Neural cell (in vitro differentiated cells): ENCODE measurements around the gene SLC25A47. TPM values are rescaled to one million over a fixed set of nuclear protein-coding genes. Genes with fewer than 3 reads are reported as not detected.

Experiments used
- H2AFZ ChIP-seq: fragments of 200-600, 300-800 bp; sonication (generic), shearing (Covaris generic); 2 replicates; pipeline ENCODE4 v1.6.0; 2014; ENCODE audit warnings: low read depth, mild to moderate bottlenecking, antibody characterized with exemption, low read length, moderate library complexity
- H3F3A ChIP-seq: fragments of 200-600 bp; shearing (Covaris generic); 2 replicates; pipeline ENCODE4 v1.6.1; 2016; ENCODE audit warnings: mild to moderate bottlenecking, moderate library complexity, mixed read lengths, antibody characterized with exemption, low read length; ENCODE audit not compliant: insufficient read depth, poor library complexity, severe bottlenecking
- H3K27ac ChIP-seq: fragments of 200-600, 300-800 bp; sonication (generic), shearing (Covaris generic); 2 replicates; pipeline ENCODE4 v1.5.1; 2014; ENCODE audit warnings: mild to moderate bottlenecking, low read length, moderate library complexity
- H3K27me3 ChIP-seq: fragments of 300-800, 200-600 bp; sonication (generic), shearing (Covaris generic); 2 replicates; pipeline ENCODE4 v1.6.0; 2014; ENCODE audit warnings: mild to moderate bottlenecking, low read depth, low read length, moderate library complexity; ENCODE audit not compliant: insufficient read depth
- H3K36me3 ChIP-seq: fragments of 300-800, 200-600 bp; sonication (generic), shearing (Covaris generic); 2 replicates; pipeline ENCODE4 v1.5.1; 2014; ENCODE audit warnings: mild to moderate bottlenecking, antibody characterized with exemption, low read length, moderate library complexity; ENCODE audit not compliant: insufficient read depth
- H3K4me2 ChIP-seq: fragments of 300-800, 200-600 bp; sonication (generic), shearing (Covaris generic); 2 replicates; pipeline ENCODE4 v1.6.0; 2014; ENCODE audit warnings: mild to moderate bottlenecking, low read length
- H3K4me3 ChIP-seq: fragments of 300-800, 200-600 bp; sonication (generic), shearing (Covaris generic); 2 replicates; pipeline ENCODE4 v1.5.1; 2014; ENCODE audit warnings: mild to moderate bottlenecking, low read length, moderate library complexity
- H3K79me2 ChIP-seq: fragments of 200-600 bp; shearing (Covaris generic); replicated peaks from 2 replicates; pipeline ENCODE4 v1.6.0; 2014; ENCODE audit warnings: mild to moderate bottlenecking, low read length, moderate library complexity; ENCODE audit not compliant: insufficient read depth
- H3K9ac ChIP-seq: fragments of 300-800, 200-600 bp; sonication (generic), shearing (Covaris generic); 2 replicates; pipeline ENCODE4 v1.6.1; 2016; ENCODE audit warnings: mild to moderate bottlenecking, low read length, mixed read lengths
- H3K9me2 ChIP-seq: fragments of 200-600 bp; shearing (Covaris generic); 2 replicates; pipeline ENCODE4 v1.6.1; 2016; ENCODE audit warnings: mild to moderate bottlenecking, low read length, mixed read lengths; ENCODE audit not compliant: insufficient read depth
- H3K9me3 ChIP-seq: fragments of 200-600, 300-800 bp; sonication (generic), shearing (Covaris generic); 2 replicates; pipeline ENCODE4 v1.6.1; 2016; ENCODE audit warnings: mild to moderate bottlenecking, mixed run types, low read length, moderate library complexity, mixed read lengths
- H4K20me1 ChIP-seq: fragments of 200-600 bp; shearing (Covaris generic); 2 replicates; pipeline ENCODE4 v1.6.1; 2016; ENCODE audit warnings: mild to moderate bottlenecking, mixed run types; ENCODE audit not compliant: insufficient read depth
- CTCF ChIP-seq: fragments of 450-650 bp; IDR thresholded peaks from 2 replicates; pipeline ENCODE4 v1.5.1; 2014; ENCODE audit warnings: antibody characterized with exemption, mild to moderate bottlenecking, moderate library complexity; ENCODE audit not compliant: poor library complexity, severe bottlenecking
- EP300 ChIP-seq: fragments of 450-650 bp; conservative IDR thresholded peaks from 2 replicates; pipeline ENCODE4 v1.6.1; 2014; ENCODE audit warnings: antibody characterized with exemption, mild to moderate bottlenecking, moderate library complexity; ENCODE audit not compliant: poor library complexity, severe bottlenecking
- EZH2 ChIP-seq: fragments of 200-600, 300-800 bp; shearing (Covaris generic), sonication (generic); IDR thresholded peaks from 2 replicates; pipeline ENCODE4 v1.6.1; 2014; ENCODE audit warnings: antibody characterized with exemption, low read length, borderline replicate concordance, mild to moderate bottlenecking; ENCODE audit not compliant: insufficient read depth, poor library complexity, severe bottlenecking
- MXI1 ChIP-seq: fragments of 450-650 bp; conservative IDR thresholded peaks from 2 replicates; pipeline ENCODE4 v1.6.1; 2014; ENCODE audit warnings: antibody characterized with exemption, mild to moderate bottlenecking; ENCODE audit not compliant: poor library complexity, severe bottlenecking
- POLR2AphosphoS5 ChIP-seq: IDR thresholded peaks from 2 replicates; pipeline ENCODE4 v1.6.1; 2012
- RAD21 ChIP-seq: fragments of 450-650 bp; conservative IDR thresholded peaks from 2 replicates; pipeline ENCODE4 v1.6.1; 2014; ENCODE audit warnings: antibody characterized with exemption, mild to moderate bottlenecking, moderate library complexity
- SMC3 ChIP-seq: fragments of 450-650 bp; conservative IDR thresholded peaks from 2 replicates; pipeline ENCODE4 v1.6.1; 2014; ENCODE audit warnings: antibody characterized with exemption, mild to moderate bottlenecking, moderate library complexity; ENCODE audit not compliant: poor library complexity
- TAF1 ChIP-seq: IDR thresholded peaks from 2 replicates; pipeline ENCODE4 v1.6.1; 2012; ENCODE audit warnings: low read depth
- polyA plus RNA-seq: library from polyadenylated mRNA; depleted of rRNA; stranded (reverse); fragments of >200 nt; gene quantifications from 2 replicates; pipeline ENCODE4 v1.2.3, GENCODE V29; 2014
- TF ChIP-seq, protein P1 (sequence below): IDR thresholded peaks from 2 replicates; pipeline ENCODE4 v1.6.1; 2012; ENCODE audit warnings: borderline replicate concordance

SLC25A47 gene
- polyA plus RNA-seq, 1 donor from 2014 or later: not detected

DNA sequence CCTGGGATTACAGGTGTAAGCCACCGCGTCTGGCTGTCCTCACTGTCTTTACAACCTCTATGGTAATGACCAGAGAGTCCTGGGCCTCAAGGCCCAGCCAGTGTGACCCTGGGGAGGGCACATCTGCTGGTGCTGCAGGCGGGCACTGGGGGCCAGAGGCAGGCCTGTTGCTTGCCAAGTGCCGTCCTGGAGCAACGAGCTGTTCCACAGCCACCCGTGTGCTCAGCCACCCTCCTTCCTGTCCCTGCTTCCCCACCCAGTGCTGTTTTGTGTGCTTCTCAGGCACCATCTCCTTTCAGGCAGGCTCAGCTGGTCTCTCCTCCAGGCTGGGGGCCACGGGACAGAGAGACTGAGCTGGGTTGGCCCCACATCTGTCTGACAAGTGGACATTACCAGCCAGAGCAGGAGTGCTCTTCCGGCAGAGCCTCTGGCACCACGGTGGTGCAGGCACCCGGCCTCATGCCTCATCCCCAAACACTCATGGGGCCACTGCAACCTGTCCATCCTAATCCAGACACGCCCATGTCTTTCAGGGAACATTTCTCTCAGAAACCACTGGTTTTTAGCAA lies 9.0 kb downstream of the SLC25A47 start:
- H4K20me1 ChIP-seq: no peaks in the 10 kb centered on the region
- H3F3A ChIP-seq: no peaks in the 10 kb centered on the region
- no peaks in the 10 kb centered on the region for H3K79me2 ChIP-seq
- H3K27me3 ChIP-seq: no peaks in the 10 kb centered on the region
- no peaks in the 10 kb centered on the region for H3K9me2 ChIP-seq
- no peak overlapping the region for H3K27ac ChIP-seq
- no peaks in the 10 kb centered on the region for H3K36me3 ChIP-seq
- TF ChIP-seq, protein P1, sequence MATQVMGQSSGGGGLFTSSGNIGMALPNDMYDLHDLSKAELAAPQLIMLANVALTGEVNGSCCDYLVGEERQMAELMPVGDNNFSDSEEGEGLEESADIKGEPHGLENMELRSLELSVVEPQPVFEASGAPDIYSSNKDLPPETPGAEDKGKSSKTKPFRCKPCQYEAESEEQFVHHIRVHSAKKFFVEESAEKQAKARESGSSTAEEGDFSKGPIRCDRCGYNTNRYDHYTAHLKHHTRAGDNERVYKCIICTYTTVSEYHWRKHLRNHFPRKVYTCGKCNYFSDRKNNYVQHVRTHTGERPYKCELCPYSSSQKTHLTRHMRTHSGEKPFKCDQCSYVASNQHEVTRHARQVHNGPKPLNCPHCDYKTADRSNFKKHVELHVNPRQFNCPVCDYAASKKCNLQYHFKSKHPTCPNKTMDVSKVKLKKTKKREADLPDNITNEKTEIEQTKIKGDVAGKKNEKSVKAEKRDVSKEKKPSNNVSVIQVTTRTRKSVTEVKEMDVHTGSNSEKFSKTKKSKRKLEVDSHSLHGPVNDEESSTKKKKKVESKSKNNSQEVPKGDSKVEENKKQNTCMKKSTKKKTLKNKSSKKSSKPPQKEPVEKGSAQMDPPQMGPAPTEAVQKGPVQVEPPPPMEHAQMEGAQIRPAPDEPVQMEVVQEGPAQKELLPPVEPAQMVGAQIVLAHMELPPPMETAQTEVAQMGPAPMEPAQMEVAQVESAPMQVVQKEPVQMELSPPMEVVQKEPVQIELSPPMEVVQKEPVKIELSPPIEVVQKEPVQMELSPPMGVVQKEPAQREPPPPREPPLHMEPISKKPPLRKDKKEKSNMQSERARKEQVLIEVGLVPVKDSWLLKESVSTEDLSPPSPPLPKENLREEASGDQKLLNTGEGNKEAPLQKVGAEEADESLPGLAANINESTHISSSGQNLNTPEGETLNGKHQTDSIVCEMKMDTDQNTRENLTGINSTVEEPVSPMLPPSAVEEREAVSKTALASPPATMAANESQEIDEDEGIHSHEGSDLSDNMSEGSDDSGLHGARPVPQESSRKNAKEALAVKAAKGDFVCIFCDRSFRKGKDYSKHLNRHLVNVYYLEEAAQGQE: no peak
- TF ChIP-seq POLR2AphosphoS5 (no peak), SMC3 (no peak), TAF1 (no peak), EZH2 (no peak), RAD21 (no peak), CTCF (no peak), MXI1 (no peak), EP300 (no peak)
- no peak overlapping the region for H3K4me2 ChIP-seq
- H3K4me3 ChIP-seq: no peak overlapping the region
- H3K9ac ChIP-seq: no peak overlapping the region
- no peaks in the 10 kb centered on the region for H3K9me3 ChIP-seq
- no peak overlapping the region for H2AFZ ChIP-seq

DNA sequence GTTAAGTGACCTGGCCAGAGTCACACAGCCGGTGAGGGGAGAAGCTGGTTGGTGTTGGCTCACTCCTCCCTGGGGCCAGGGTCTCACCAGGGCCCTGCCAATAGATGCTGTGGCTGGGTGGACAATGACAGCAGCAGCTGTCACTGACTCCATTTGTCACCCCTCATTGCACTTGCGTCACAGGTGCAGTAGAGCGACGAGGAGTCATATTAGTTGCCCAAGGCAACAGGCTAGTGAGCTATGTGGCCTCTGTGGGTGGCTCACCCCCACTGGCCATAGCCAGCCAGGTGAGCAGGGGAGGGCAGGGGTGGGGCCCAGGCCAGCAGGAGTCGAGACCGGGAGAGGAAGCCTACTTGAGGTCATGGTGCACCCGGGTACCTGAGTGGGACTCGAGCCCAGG lies 9.7 kb downstream of the SLC25A47 start:
- TF ChIP-seq RAD21 (no peak), SMC3 (no peak), CTCF (no peak), TAF1 (no peak)
- TF ChIP-seq, protein P1: no peak
- Histone ChIP-seq H3K9me2 (no peaks in the 10 kb centered on the region), H3K4me2 (no peak overlapping the region), H3K9ac (no peak overlapping the region), H3K27me3 (no peaks in the 10 kb centered on the region), H2AFZ (no peak overlapping the region), H4K20me1 (no peaks in the 10 kb centered on the region), H3K9me3 (no peaks in the 10 kb centered on the region), H3F3A (no peaks in the 10 kb centered on the region), H3K4me3 (no peak overlapping the region), H3K36me3 (no peaks in the 10 kb centered on the region), H3K79me2 (no peaks in the 10 kb centered on the region), H3K27ac (no peak overlapping the region)
